Neutrophil (primary cell): ENCODE data around the gene NINJ1.

ENCODE experiments used
- H3K27ac ChIP-seq: fragments of 200-600 bp; sonication (generic); 2 replicates; pipeline ENCODE4 v1.5.1; 2016; ENCODE audit warnings: mild to moderate bottlenecking, moderate library complexity
- H3K27me3 ChIP-seq: fragments of 200-600 bp; sonication (generic); 2 replicates; pipeline ENCODE4 v1.6.0; 2016; ENCODE audit warnings: mild to moderate bottlenecking
- H3K36me3 ChIP-seq: fragments of 200-600 bp; sonication (generic); 2 replicates; pipeline ENCODE4 v1.5.1; 2017
- H3K4me1 ChIP-seq, 2 experiments: fragments of 200-600 bp in 1 of 2; sonication (generic) in 1 of 2; 1 replicate in 1 of 2; 2 replicates in 1 of 2; pipeline versions ENCODE4 v1.5.1 to v1.6.1; 2013 to 2016; ENCODE audit warnings: low read depth in 1 of 2, low read length in 1 of 2, mild to moderate bottlenecking in 1 of 2, moderate library complexity in 1 of 2; ENCODE audit not compliant: control insufficient read depth in 1 of 2, insufficient read depth in 1 of 2
- H3K4me3 ChIP-seq, 2 experiments: fragments of 200-600 bp in 1 of 2; sonication (generic) in 1 of 2; 1 replicate in 1 of 2; 2 replicates in 1 of 2; pipeline ENCODE4 v1.5.1; 2013 to 2016; ENCODE audit warnings: low read depth in 1 of 2, low read length in 1 of 2, mild to moderate bottlenecking in 1 of 2, moderate library complexity in 1 of 2
- H3K9me3 ChIP-seq: fragments of 200-600 bp; sonication (generic); 2 replicates; pipeline ENCODE4 v1.5.1; 2016
- CTCF ChIP-seq: fragments of 200-600 bp; sonication (generic); IDR thresholded peaks from 2 replicates; pipeline ENCODE4 v1.5.1; 2016; ENCODE audit warnings: antibody characterized with exemption

The NINJ1 gene

GRCh38 chr9:93139365-93140182 lies 5.5 kb upstream of the NINJ1 start:
- Histone ChIP-seq H3K4me1 (peaks cover 27 to 30% of the 10 kb centered on the region in 2 experiments), H3K4me3 (no peak overlapping the region), H3K27ac (no peak overlapping the region), H3K27me3 (peaks cover 37% of the 10 kb centered on the region), H3K36me3 (no peaks in the 10 kb centered on the region), H3K9me3 (no peaks in the 10 kb centered on the region)
- no peak for TF ChIP-seq CTCF

GRCh38 chr9:93138171-93138764 lies 4.2 kb upstream of the NINJ1 start:
- no peak overlapping the region for H3K4me3 ChIP-seq
- no peaks in the 10 kb centered on the region for H3K9me3 ChIP-seq
- H3K36me3 ChIP-seq = no peaks in the 10 kb centered on the region
- no peak for TF ChIP-seq CTCF
- peaks cover 24% of the 10 kb centered on the region in 2 experiments for H3K4me1 ChIP-seq
- peak overlapping the region; percentile 50 for H3K27ac ChIP-seq
- H3K27me3 ChIP-seq = peaks cover 28% of the 10 kb centered on the region

- Histone ChIP-seq H3K27me3 (peaks cover 28% of the 10 kb centered on the region), H3K4me3 (no peak overlapping the region), H3K4me1 (peaks cover 32 to 33% of the 10 kb centered on the region in 2 experiments), H3K27ac (peak overlapping the region; percentile 50), H3K9me3 (no peaks in the 10 kb centered on the region), H3K36me3 (peaks cover 6% of the 10 kb centered on the region)
- TF ChIP-seq CTCF = no peak
Measured at GRCh38 chr9:93137362-93137761, 3.3 kb upstream of the NINJ1 start.

- Histone ChIP-seq H3K27me3 (peaks cover 28% of the 10 kb centered on the region), H3K36me3 (peaks cover 20% of the 10 kb centered on the region), H3K27ac (no peak overlapping the region), H3K9me3 (no peaks in the 10 kb centered on the region), H3K4me1 (peaks cover 45 to 46% of the 10 kb centered on the region in 2 experiments), H3K4me3 (no peak overlapping the region)
- TF ChIP-seq CTCF = no peak
Measured at GRCh38 chr9:93136011-93136440, 2.0 kb upstream of the NINJ1 start.

- peaks cover 56 to 57% of the 10 kb centered on the region in 2 experiments for H3K4me1 ChIP-seq
- peak overlapping the region; percentile 93 to 94 for H3K4me3 ChIP-seq
- TF ChIP-seq CTCF = no peak
- peaks cover 28% of the 10 kb centered on the region for H3K27me3 ChIP-seq
- peaks cover 31% of the 10 kb centered on the region for H3K36me3 ChIP-seq
- no peaks in the 10 kb centered on the region for H3K9me3 ChIP-seq
- H3K27ac ChIP-seq = peak overlapping the region; percentile 100
Measured at GRCh38 chr9:93134740-93135444, 841 bp upstream of the NINJ1 start.
